GM10847 (cell line): ENCODE data around the gene LAMB1.

ENCODE experiments used
- POLR2A ChIP-seq: IDR thresholded peaks from 2 replicates; pipeline ENCODE4 v1.6.1; 2011; ENCODE audit not compliant: insufficient read length; ENCODE audit errors: extremely low read depth

Gene LAMB1

DNA sequence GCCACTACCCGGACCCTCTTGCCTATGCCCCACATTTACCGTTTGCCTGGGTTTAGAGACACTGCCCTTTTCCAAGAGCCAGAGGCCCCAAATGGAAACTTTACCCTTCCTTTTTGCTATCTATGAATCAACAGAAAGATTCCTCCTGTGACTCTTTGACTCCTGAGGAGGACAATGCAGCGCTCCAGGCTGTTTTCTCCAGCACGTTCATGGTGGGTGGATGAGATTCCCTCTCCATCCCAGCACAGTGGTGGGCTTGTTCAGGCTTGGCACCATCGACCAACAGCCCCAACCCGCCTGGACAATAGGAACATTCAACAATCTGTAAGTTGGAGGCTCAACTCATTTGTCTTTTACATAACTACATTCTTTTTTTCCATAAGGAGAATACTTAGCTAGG, 56.1 kb downstream of the LAMB1 start:
- TF ChIP-seq POLR2A = no peak

DNA sequence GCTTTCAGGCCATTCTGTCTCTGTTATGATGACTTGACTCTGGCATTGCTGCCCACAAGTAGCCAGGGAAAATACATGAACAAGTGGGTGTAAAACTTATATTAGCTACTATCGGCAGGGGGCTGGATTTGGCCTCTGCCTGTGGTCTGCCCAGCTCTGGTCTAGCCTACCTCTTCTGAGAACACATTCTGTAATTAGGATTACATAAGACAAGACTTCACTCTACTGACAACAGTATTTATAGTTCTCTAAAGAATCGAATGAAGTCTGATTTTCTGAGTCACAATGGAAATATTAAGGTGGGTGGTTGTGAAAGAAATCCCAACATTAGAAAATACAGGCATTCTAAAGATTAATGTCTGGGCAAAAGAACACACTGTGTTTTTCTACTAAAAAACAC, 56.5 kb downstream of the LAMB1 start:
- no peak for TF ChIP-seq POLR2A

- TF ChIP-seq POLR2A = no peak
These were observed 57.6 kb downstream of the LAMB1 start for GRCh38 chr7:107945332-107945731.

GRCh38 chr7:107944411-107945169, 58.4 kb downstream of the LAMB1 start:
- TF ChIP-seq POLR2A = no peak

DNA sequence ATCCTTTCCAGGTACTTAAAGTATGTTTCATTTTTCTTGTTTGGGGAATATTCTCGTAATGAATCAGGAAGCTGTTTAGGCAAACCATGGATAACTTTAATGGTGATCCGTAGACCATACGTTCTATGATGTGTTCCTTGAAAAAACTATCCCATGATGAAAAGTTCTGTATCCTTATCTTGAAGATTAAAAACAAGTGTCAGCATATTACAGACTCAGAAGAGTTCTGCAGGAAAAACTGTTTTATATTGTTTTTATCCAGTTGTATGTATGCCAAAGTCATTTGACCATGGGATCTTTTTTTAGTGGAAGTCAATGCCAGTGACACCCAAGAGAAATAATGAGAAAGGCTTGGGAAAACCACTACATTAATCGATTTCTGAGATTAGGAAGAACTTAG, 59.9 kb downstream of the LAMB1 start:
- TF ChIP-seq POLR2A = no peak

DNA sequence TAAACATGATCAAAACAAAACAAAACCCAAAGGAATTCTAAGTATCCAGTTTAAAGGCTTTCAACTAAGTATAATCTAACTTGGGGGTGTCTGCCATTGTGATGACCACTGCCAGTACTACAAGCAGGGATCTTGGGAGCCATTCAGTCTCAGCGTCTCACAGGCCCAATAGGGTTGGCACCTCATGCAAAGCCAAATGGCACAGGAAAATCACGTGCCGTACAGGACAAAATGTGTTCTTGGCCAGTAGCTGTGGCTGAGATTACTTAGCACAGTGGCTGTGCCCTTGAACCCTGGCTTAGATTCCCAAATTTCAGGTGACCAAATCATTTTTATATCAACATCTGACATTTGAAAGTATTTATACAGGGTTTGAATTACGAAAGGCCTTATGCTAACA, 62.0 kb downstream of the LAMB1 start:
- no peak for TF ChIP-seq POLR2A

GRCh38 chr7:107939573-107940489, 63.1 kb downstream of the LAMB1 start:
- no peak for TF ChIP-seq POLR2A

DNA sequence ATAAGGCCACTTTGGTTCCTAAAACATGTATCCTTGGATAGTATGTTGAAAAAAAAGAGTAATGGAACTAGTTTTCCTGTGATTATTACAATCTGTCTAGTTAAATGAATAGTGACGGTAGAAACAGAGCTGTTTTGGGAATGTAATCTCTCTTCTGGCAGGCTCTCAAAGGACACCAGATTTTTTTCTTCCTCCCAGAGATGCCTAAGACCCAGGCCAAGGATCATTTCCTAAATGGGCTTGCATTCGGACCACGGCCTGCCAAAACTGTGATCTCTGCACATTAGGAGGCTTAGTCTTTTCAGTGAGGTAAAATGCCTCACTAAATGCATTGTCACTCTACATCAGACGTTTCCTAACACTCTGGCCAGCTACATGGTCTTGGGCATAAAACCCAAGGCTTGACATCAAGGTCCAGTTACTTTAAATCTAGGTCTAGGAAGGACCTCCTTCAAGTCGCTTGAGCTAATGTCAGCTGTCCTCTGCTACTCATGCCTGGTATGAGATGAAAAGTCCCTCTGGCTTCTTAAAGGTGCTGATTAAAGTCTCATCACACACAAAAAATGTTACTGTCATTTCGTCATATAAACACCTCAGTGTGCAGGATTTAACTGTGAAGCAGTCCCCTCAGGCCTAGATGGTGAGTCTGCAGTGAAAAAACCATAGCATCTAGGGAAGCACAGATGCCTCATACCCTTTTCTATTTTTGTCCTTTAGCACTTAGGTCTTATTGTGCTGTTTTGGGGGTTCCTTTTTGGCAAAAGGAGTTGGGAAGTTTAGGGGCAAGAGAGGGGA, 64.3 kb downstream of the LAMB1 start:
- TF ChIP-seq POLR2A = no peak

- no peak for TF ChIP-seq POLR2A
These were observed 65.4 kb downstream of the LAMB1 start for GRCh38 chr7:107937531-107937930.

GRCh38 chr7:107936312-107936711, 66.6 kb downstream of the LAMB1 start:
- no peak for TF ChIP-seq POLR2A

GRCh38 chr7:107934991-107935770, 67.8 kb downstream of the LAMB1 start:
- TF ChIP-seq POLR2A = no peak

GRCh38 chr7:107933386-107934013, 69.5 kb downstream of the LAMB1 start:
- TF ChIP-seq POLR2A = no peak

- no peak for TF ChIP-seq POLR2A
These were observed 70.2 kb downstream of the LAMB1 start for GRCh38 chr7:107932805-107933204.
